Measurements from ENCODE around the gene C6orf89.
"Not testable (repeated sequence)": the region's sequence is repeated elsewhere in the genome, so short reads cannot be mapped to it uniquely, and the experiment has no call there.

C6orf89 gene

GRCh38 chr6:36924131-36924530, 38.4 kb downstream of the C6orf89 start:
- DNase-seq (ENCODE audit: low spot score), result no peak

- DNase-seq (ENCODE audit: low spot score), result no peak
These were observed 39.1 kb downstream of the C6orf89 start for GRCh38 chr6:36924778-36925374.

- DNase-seq (ENCODE audit: low spot score), result no peak
These were observed 40.1 kb downstream of the C6orf89 start for GRCh38 chr6:36925809-36926208.

- DNase-seq (ENCODE audit: low spot score), result no peak
These were observed 41.2 kb downstream of the C6orf89 start for GRCh38 chr6:36926708-36927513.

GRCh38 chr6:36927691-36928546, 42.2 kb downstream of the C6orf89 start:
- no peak for DNase-seq (ENCODE audit: low spot score)

- DNase-seq (ENCODE audit: low spot score), result no peak
These were observed 42.8 kb downstream of the C6orf89 start for GRCh38 chr6:36928547-36928918.

GRCh38 chr6:36929152-36929551, 43.4 kb downstream of the C6orf89 start:
- no peak for DNase-seq (ENCODE audit: low spot score)

GRCh38 chr6:36929607-36930006, 43.9 kb downstream of the C6orf89 start:
- DNase-seq (ENCODE audit: low spot score), result no peak

GRCh38 chr6:36930483-36930882, 44.7 kb downstream of the C6orf89 start:
- DNase-seq (ENCODE audit: low spot score), result no peak

- DNase-seq (ENCODE audit: low spot score), result no peak
These were observed 47.4 kb downstream of the C6orf89 start for GRCh38 chr6:36933102-36933501.

- no peak for DNase-seq (ENCODE audit: low spot score)
These were observed 47.8 kb downstream of the C6orf89 start for GRCh38 chr6:36933519-36933918.

- no peak for DNase-seq (ENCODE audit: low spot score)
These were observed 49.1 kb downstream of the C6orf89 start for GRCh38 chr6:36934901-36935300.

GRCh38 chr6:36936824-36937223, 51.1 kb downstream of the C6orf89 start:
- no peak for DNase-seq (ENCODE audit: low spot score)

GRCh38 chr6:36937896-36938295, 52.1 kb downstream of the C6orf89 start:
- no peak for DNase-seq (ENCODE audit: low spot score)

GRCh38 chr6:36938536-36938935, 52.8 kb downstream of the C6orf89 start:
- no peak for DNase-seq (ENCODE audit: low spot score)

GRCh38 chr6:36939005-36939404, 53.3 kb downstream of the C6orf89 start:
- not testable (repeated sequence) for DNase-seq (ENCODE audit: low spot score)

GRCh38 chr6:36940027-36940426, 54.3 kb downstream of the C6orf89 start:
- no peak for DNase-seq (ENCODE audit: low spot score)

GRCh38 chr6:36941561-36941960, 55.8 kb downstream of the C6orf89 start:
- DNase-seq (ENCODE audit: low spot score), result not testable (repeated sequence)

- not testable (repeated sequence) for DNase-seq (ENCODE audit: low spot score)
These were observed 56.6 kb downstream of the C6orf89 start for GRCh38 chr6:36942329-36942728.

- DNase-seq (ENCODE audit: low spot score), result no peak
These were observed 58.9 kb downstream of the C6orf89 start for GRCh38 chr6:36944650-36945049.

GRCh38 chr6:36945301-36945700, 59.5 kb downstream of the C6orf89 start:
- DNase-seq (ENCODE audit: low spot score), result no peak

GRCh38 chr6:36946526-36946925, 60.8 kb downstream of the C6orf89 start:
- DNase-seq (ENCODE audit: low spot score), result no peak

Measured in left forelimb (tissue), 1 donor.